Activated T-cell treated with anti-CD3 and anti-CD28 coated beads, Interleukin-2, amount 50 U/mL, for 72 hours (primary cell): ENCODE results near the gene WDFY4. TPM values are rescaled to one million over a fixed set of nuclear protein-coding genes. Genes with fewer than 3 reads are reported as not detected.

Experiments used
- ATAC-seq, 2 donors: fragments of 150-1000 bp; cut with Tn5 transposase; replicated peaks in 1 of 2; 2 replicates each; pipeline ENCODE4 v1.10.0; 2021; ENCODE audit warnings: moderate library complexity in 2 of 2, mild to moderate bottlenecking in 1 of 2
- DNase-seq, 2 donors: peaks; one replicate each; pipeline ENCODE4 v3.0.0; 2021 to 2022; ENCODE audit warnings: mixed read lengths in 1 of 2
- H3K27ac Mint-ChIP-seq: one replicate; pipeline ENCODE4 v1.8.0; 2022; ENCODE audit warnings: mild to moderate bottlenecking, moderate library complexity, mixed read lengths
- H3K27me3 Mint-ChIP-seq: one replicate; pipeline ENCODE4 v1.8.0; 2022; ENCODE audit warnings: low read depth, mixed read lengths
- H3K36me3 Mint-ChIP-seq, 2 donors: one replicate each; pipeline ENCODE4 v1.8.0; 2022; ENCODE audit warnings: mixed read lengths in 2 of 2, mild to moderate bottlenecking in 1 of 2; ENCODE audit not compliant: insufficient read depth in 2 of 2
- H3K4me1 Mint-ChIP-seq: one replicate; pipeline ENCODE4 v1.8.0; 2022; ENCODE audit warnings: low read depth, mixed read lengths
- H3K4me3 Mint-ChIP-seq, 2 donors: one replicate each; pipeline ENCODE4 v1.8.0; 2022; ENCODE audit warnings: mild to moderate bottlenecking in 2 of 2, mixed read lengths in 2 of 2, moderate library complexity in 2 of 2
- H3K9me3 Mint-ChIP-seq, 2 donors: one replicate each; pipeline ENCODE4 v1.8.0; 2022; ENCODE audit warnings: mixed read lengths in 2 of 2
- total RNA-seq, 2 donors: library from RNA; stranded (reverse); gene quantifications; one replicate each; pipeline ENCODE4 v1.2.3, GENCODE V29; 2022

WDFY4 gene
- total RNA-seq, 2 donors from 2014 or later = 0.58 to 1.7 TPM

GRCh38 chr10:48958598-48959190 is 274.0 kb downstream of the WDFY4 start:
- no peak overlapping the region for H3K27ac Mint-ChIP-seq
- no peaks in the 10 kb centered on the region for H3K4me1 Mint-ChIP-seq
- peaks cover 7% of the 10 kb centered on the region for H3K27me3 Mint-ChIP-seq
- H3K36me3 Mint-ChIP-seq = no peaks in the 10 kb centered on the region
- H3K4me3 Mint-ChIP-seq = no peak overlapping the region
- no peaks in the 10 kb centered on the region for H3K9me3 Mint-ChIP-seq
- DNase-seq = no peak
- ATAC-seq = no peak

GRCh38 chr10:48964038-48964437 is 279.4 kb downstream of the WDFY4 start:
- DNase-seq (no peak), ATAC-seq (no peak)
- Mint-ChIP-seq H3K27me3 (peaks cover 7% of the 10 kb centered on the region), H3K9me3 (no peaks in the 10 kb centered on the region), H3K27ac (no peak overlapping the region), H3K4me3 (no peak overlapping the region), H3K4me1 (no peaks in the 10 kb centered on the region), H3K36me3 (no peaks in the 10 kb centered on the region)

GRCh38 chr10:48965460-48965859 is 280.8 kb downstream of the WDFY4 start:
- DNase-seq (no peak), ATAC-seq (no peak)
- no peak overlapping the region for H3K27ac Mint-ChIP-seq
- no peak overlapping the region for H3K4me3 Mint-ChIP-seq
- no peaks in the 10 kb centered on the region for H3K4me1 Mint-ChIP-seq
- no peaks in the 10 kb centered on the region for H3K36me3 Mint-ChIP-seq
- peaks cover 7% of the 10 kb centered on the region for H3K27me3 Mint-ChIP-seq
- no peaks in the 10 kb centered on the region for H3K9me3 Mint-ChIP-seq

GRCh38 chr10:48968036-48968435 is 283.4 kb downstream of the WDFY4 start:
- Mint-ChIP-seq H3K36me3 (no peaks in the 10 kb centered on the region), H3K27me3 (no peaks in the 10 kb centered on the region), H3K27ac (no peak overlapping the region), H3K9me3 (no peaks in the 10 kb centered on the region), H3K4me3 (no peak overlapping the region), H3K4me1 (no peaks in the 10 kb centered on the region)
- ATAC-seq = no peak
- DNase-seq = no peak

- Mint-ChIP-seq H3K36me3 (no peaks in the 10 kb centered on the region), H3K4me3 (no peak overlapping the region), H3K27ac (no peak overlapping the region), H3K27me3 (no peaks in the 10 kb centered on the region), H3K9me3 (no peaks in the 10 kb centered on the region), H3K4me1 (no peaks in the 10 kb centered on the region)
- ATAC-seq (no peak), DNase-seq (no peak)
These were observed 285.4 kb downstream of the WDFY4 start for GRCh38 chr10:48970046-48970445.

GRCh38 chr10:48970654-48971053 is 286.0 kb downstream of the WDFY4 start:
- no peak overlapping the region for H3K4me3 Mint-ChIP-seq
- DNase-seq (no peak), ATAC-seq (no peak)
- no peaks in the 10 kb centered on the region for H3K27me3 Mint-ChIP-seq
- no peak overlapping the region for H3K27ac Mint-ChIP-seq
- H3K36me3 Mint-ChIP-seq = no peaks in the 10 kb centered on the region
- H3K9me3 Mint-ChIP-seq = no peaks in the 10 kb centered on the region
- no peaks in the 10 kb centered on the region for H3K4me1 Mint-ChIP-seq

GRCh38 chr10:48973065-48973464 is 288.4 kb downstream of the WDFY4 start:
- Mint-ChIP-seq H3K4me3 (no peak overlapping the region), H3K27me3 (no peaks in the 10 kb centered on the region), H3K4me1 (no peaks in the 10 kb centered on the region), H3K9me3 (no peaks in the 10 kb centered on the region), H3K36me3 (no peaks in the 10 kb centered on the region), H3K27ac (no peak overlapping the region)
- ATAC-seq (no peak), DNase-seq (no peak)

GRCh38 chr10:48974510-48975156 is 290.0 kb downstream of the WDFY4 start:
- DNase-seq (no peak), ATAC-seq (no peak)
- H3K9me3 Mint-ChIP-seq = no peaks in the 10 kb centered on the region
- H3K4me3 Mint-ChIP-seq = no peak overlapping the region
- H3K4me1 Mint-ChIP-seq = no peaks in the 10 kb centered on the region
- H3K36me3 Mint-ChIP-seq = no peaks in the 10 kb centered on the region
- no peak overlapping the region for H3K27ac Mint-ChIP-seq
- H3K27me3 Mint-ChIP-seq = no peaks in the 10 kb centered on the region

GRCh38 chr10:48976196-48976595 is 291.5 kb downstream of the WDFY4 start:
- Mint-ChIP-seq H3K4me3 (no peak overlapping the region), H3K9me3 (no peaks in the 10 kb centered on the region), H3K27me3 (no peaks in the 10 kb centered on the region), H3K4me1 (no peaks in the 10 kb centered on the region), H3K36me3 (no peaks in the 10 kb centered on the region), H3K27ac (no peak overlapping the region)
- no peak for DNase-seq
- no peak for ATAC-seq

- DNase-seq = no peak
- Mint-ChIP-seq H3K27ac (no peak overlapping the region), H3K9me3 (no peaks in the 10 kb centered on the region), H3K36me3 (no peaks in the 10 kb centered on the region), H3K4me1 (no peaks in the 10 kb centered on the region), H3K4me3 (no peak overlapping the region), H3K27me3 (no peaks in the 10 kb centered on the region)
- ATAC-seq = no peak
These were observed 293.6 kb downstream of the WDFY4 start for GRCh38 chr10:48978318-48978717.

- H3K36me3 Mint-ChIP-seq = no peaks in the 10 kb centered on the region
- DNase-seq = peak; percentile 44 to 54
- H3K27me3 Mint-ChIP-seq = no peaks in the 10 kb centered on the region
- no peaks in the 10 kb centered on the region for H3K4me1 Mint-ChIP-seq
- H3K4me3 Mint-ChIP-seq = no peak overlapping the region
- H3K9me3 Mint-ChIP-seq = no peaks in the 10 kb centered on the region
- peak; percentile 43 to 58 for ATAC-seq
- no peak overlapping the region for H3K27ac Mint-ChIP-seq
These were observed 296.7 kb downstream of the WDFY4 start for GRCh38 chr10:48981310-48981907.

- Mint-ChIP-seq H3K27me3 (no peaks in the 10 kb centered on the region), H3K27ac (no peak overlapping the region), H3K9me3 (no peaks in the 10 kb centered on the region), H3K4me1 (no peaks in the 10 kb centered on the region), H3K36me3 (no peaks in the 10 kb centered on the region), H3K4me3 (no peak overlapping the region)
- no peak for ATAC-seq
- no peak for DNase-seq
These were observed 297.9 kb downstream of the WDFY4 start for GRCh38 chr10:48982584-48982983.

GRCh38 chr10:48983648-48984351 is 299.1 kb downstream of the WDFY4 start:
- DNase-seq (no peak), ATAC-seq (no peak)
- no peaks in the 10 kb centered on the region for H3K4me1 Mint-ChIP-seq
- no peak overlapping the region for H3K4me3 Mint-ChIP-seq
- H3K36me3 Mint-ChIP-seq = no peaks in the 10 kb centered on the region
- no peaks in the 10 kb centered on the region for H3K9me3 Mint-ChIP-seq
- no peaks in the 10 kb centered on the region for H3K27me3 Mint-ChIP-seq
- H3K27ac Mint-ChIP-seq = no peak overlapping the region
